Neuronal stem cell (in vitro differentiated cells): ENCODE results near the gene MRGPRF.

Experiments
- DNase-seq: peaks from one replicate; pipeline ENCODE4 v3.0.0-alpha.2; 2013; ENCODE audit warnings: low spot score
- H2AFZ ChIP-seq: one replicate; pipeline ENCODE4 v1.6.1; 2013; ENCODE audit warnings: mild to moderate bottlenecking, low read length, inconsistent platforms
- H2AK5ac ChIP-seq: 2 replicates; pipeline ENCODE4 v1.6.1; 2013; ENCODE audit warnings: low read depth, mild to moderate bottlenecking, inconsistent platforms, low read length, moderate library complexity, mixed read lengths
- H2BK120ac ChIP-seq: 2 replicates; pipeline ENCODE4 v1.6.1; 2013; ENCODE audit warnings: low read depth, mild to moderate bottlenecking, inconsistent platforms, low read length, moderate library complexity, mixed read lengths
- H2BK12ac ChIP-seq: one replicate; pipeline ENCODE4 v1.6.1; 2013; ENCODE audit warnings: low read length, inconsistent platforms
- H2BK15ac ChIP-seq: 2 replicates; pipeline ENCODE4 v1.6.1; 2013; ENCODE audit warnings: mild to moderate bottlenecking, low read length, inconsistent platforms, mixed read lengths
- H2BK5ac ChIP-seq: one replicate; pipeline ENCODE4 v1.6.1; 2013; ENCODE audit warnings: inconsistent platforms, mild to moderate bottlenecking, low read length, moderate library complexity
- H3K14ac ChIP-seq: one replicate; pipeline ENCODE4 v1.6.1; 2013; ENCODE audit warnings: low read length, inconsistent platforms
- H3K18ac ChIP-seq: 2 replicates; pipeline ENCODE4 v1.6.1; 2013; ENCODE audit warnings: low read length, inconsistent platforms
- H3K23ac ChIP-seq: 2 replicates; pipeline ENCODE4 v1.6.1; 2013; ENCODE audit warnings: low read depth, mild to moderate bottlenecking, mixed read lengths, low read length, inconsistent platforms; ENCODE audit not compliant: poor library complexity
- H3K27ac ChIP-seq: replicated peaks from 3 replicates; pipeline ENCODE4 v1.5.1; 2013; ENCODE audit warnings: low read length, inconsistent platforms
- H3K27me3 ChIP-seq, 3 experiments: 2 replicates each; pipeline ENCODE4 v1.6.1; 2013; ENCODE audit warnings: low read length in 3 of 3, mild to moderate bottlenecking in 2 of 3, inconsistent platforms in 1 of 3, low read depth in 1 of 3, mixed read lengths in 1 of 3, moderate library complexity in 1 of 3; ENCODE audit not compliant: control insufficient read depth in 3 of 3, insufficient read depth in 3 of 3
- H3K36me3 ChIP-seq, 2 donors: replicated peaks in 1 of 2; 2 replicates each; pipeline ENCODE4 v1.6.1; 2013; ENCODE audit warnings: low read length in 2 of 2; ENCODE audit not compliant: control insufficient read depth in 2 of 2, insufficient read depth in 2 of 2
- H3K4ac ChIP-seq: 2 replicates; pipeline ENCODE4 v1.6.1; 2013; ENCODE audit warnings: inconsistent platforms, mild to moderate bottlenecking, low read length, moderate library complexity
- H3K4me1 ChIP-seq, 2 donors: 1 replicate in 1 of 2; 2 replicates in 1 of 2; pipeline ENCODE4 v1.6.1; 2013; ENCODE audit warnings: low read length in 2 of 2, low read depth in 1 of 2; ENCODE audit not compliant: control insufficient read depth in 2 of 2, insufficient read depth in 1 of 2
- H3K4me2 ChIP-seq: one replicate; pipeline ENCODE4 v1.6.1; 2013; ENCODE audit warnings: mild to moderate bottlenecking, low read length, inconsistent platforms; ENCODE audit not compliant: insufficient read depth, poor library complexity, severe bottlenecking
- H3K4me3 ChIP-seq, 2 donors: 2 replicates each; pipeline ENCODE4 v1.5.1; 2013; ENCODE audit warnings: low read length in 2 of 2, mild to moderate bottlenecking in 2 of 2, inconsistent platforms in 1 of 2, moderate library complexity in 1 of 2
- H3K79me1 ChIP-seq: one replicate; pipeline ENCODE4 v1.6.1; 2013; ENCODE audit warnings: low read depth, mild to moderate bottlenecking, inconsistent platforms, low read length, moderate library complexity
- H3K9ac ChIP-seq: one replicate; pipeline ENCODE4 v1.6.1; 2013; ENCODE audit warnings: mild to moderate bottlenecking, low read depth, low read length, inconsistent platforms; ENCODE audit not compliant: poor library complexity
- H3K9me3 ChIP-seq, 2 donors: replicated peaks in 1 of 2; 2 replicates each; pipeline versions ENCODE3 to v1.6.1; 2013; ENCODE audit warnings: low read length in 2 of 2, mild to moderate bottlenecking in 2 of 2, inconsistent platforms in 1 of 2, low read depth in 1 of 2, mixed read lengths in 1 of 2, moderate library complexity in 1 of 2; ENCODE audit not compliant: control insufficient read depth in 2 of 2, insufficient read depth in 1 of 2
- H4K8ac ChIP-seq: one replicate; pipeline ENCODE4 v1.6.1; 2013; ENCODE audit warnings: low read depth, mild to moderate bottlenecking, inconsistent platforms, low read length, moderate library complexity
- H4K91ac ChIP-seq: one replicate; pipeline ENCODE4 v1.6.1; 2013; ENCODE audit warnings: low read length, low read depth, mild to moderate bottlenecking, inconsistent platforms; ENCODE audit not compliant: poor library complexity
- WGBS, 2 donors: extraction: QIAGEN DNeasy Blood & Tissue Kit; methylation state at CpG; one replicate each; pipeline ENCODE4 v1.1.7; 2013; ENCODE audit warnings: missing lambda C conversion rate in 2 of 2, mixed read lengths in 1 of 2; ENCODE audit not compliant: insufficient read length in 2 of 2, insufficient replicate concordance in 1 of 2; ENCODE audit errors: extremely low coverage in 2 of 2; 5-methylcytosine and 5-hydroxymethylcytosine counted together

The MRGPRF gene

DNA sequence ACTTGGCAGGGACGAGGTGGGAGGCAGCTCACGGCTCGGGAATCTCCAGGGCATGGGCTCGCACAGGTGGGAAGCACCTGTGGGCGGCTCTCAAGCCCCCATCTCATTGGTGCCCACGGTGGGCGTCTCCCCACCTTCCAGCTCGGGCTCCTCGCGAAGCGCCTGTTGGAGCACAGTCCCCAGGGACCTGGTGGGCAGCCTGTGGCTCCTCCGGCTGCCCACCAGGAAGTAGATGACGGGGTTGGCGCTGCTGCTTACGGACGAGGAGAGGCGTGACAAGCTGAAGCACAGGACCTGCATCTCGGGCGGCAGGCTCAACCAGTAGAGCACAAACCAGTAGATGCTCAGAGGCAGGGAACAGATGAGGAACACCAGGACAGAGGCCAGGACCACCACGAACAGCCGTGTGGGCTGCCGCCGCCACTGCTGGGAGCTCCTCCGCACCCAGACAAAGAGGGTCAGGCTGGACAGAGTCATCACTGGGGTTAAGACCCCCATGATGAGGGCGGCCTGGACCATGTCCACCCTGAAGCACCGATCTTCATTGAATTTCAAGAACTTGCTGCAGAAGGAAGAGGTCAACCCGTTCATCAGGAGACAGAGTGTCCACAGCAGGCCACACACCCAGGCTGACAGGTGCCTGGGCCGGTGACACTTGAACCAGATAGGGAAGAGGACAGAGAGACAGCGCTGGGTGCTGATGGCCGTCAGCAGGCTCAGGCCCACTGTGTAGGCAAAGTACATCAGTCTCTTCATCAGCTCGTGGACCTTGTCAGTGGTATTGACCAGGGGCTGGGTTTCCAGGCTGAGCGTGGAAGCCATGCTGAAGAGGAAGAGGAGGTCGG, 32.9 kb downstream of the MRGPRF start:
- H2AFZ ChIP-seq, result no peak overlapping the region
- WGBS, 2 donors, result no CpG with 5 or more reads among the region's 33 CpGs
- H3K18ac ChIP-seq, result peak overlapping the region; percentile 59
- no peaks in the 10 kb centered on the region for H3K4me1 ChIP-seq
- peak overlapping the region; percentile 40 for H2AK5ac ChIP-seq
- H3K9me3 ChIP-seq, result no peaks in the 10 kb centered on the region
- peaks cover 0 to 22% (median 0%) of the 10 kb centered on the region in 3 experiments for H3K27me3 ChIP-seq
- no peak overlapping the region for H2BK120ac ChIP-seq
- no peak overlapping the region for H3K4me2 ChIP-seq
- H3K14ac ChIP-seq, result peak overlapping the region; percentile 66
- no peaks in the 10 kb centered on the region for H3K36me3 ChIP-seq
- H3K23ac ChIP-seq, result peak overlapping the region; percentile 49
- no peaks in the 10 kb centered on the region for H3K79me1 ChIP-seq
- peak overlapping the region; percentile 19 for H4K91ac ChIP-seq
- no peak overlapping the region for H2BK5ac ChIP-seq
- peak overlapping the region; percentile 27 for H4K8ac ChIP-seq
- H2BK12ac ChIP-seq, result peak overlapping the region; percentile 89
- no peak overlapping the region for H3K9ac ChIP-seq
- no peak overlapping the region for H3K27ac ChIP-seq
- no peak overlapping the region for H2BK15ac ChIP-seq
- H3K4ac ChIP-seq, result no peak overlapping the region
- H3K4me3 ChIP-seq, result no peak overlapping the region
- DNase-seq, result no peak

DNA sequence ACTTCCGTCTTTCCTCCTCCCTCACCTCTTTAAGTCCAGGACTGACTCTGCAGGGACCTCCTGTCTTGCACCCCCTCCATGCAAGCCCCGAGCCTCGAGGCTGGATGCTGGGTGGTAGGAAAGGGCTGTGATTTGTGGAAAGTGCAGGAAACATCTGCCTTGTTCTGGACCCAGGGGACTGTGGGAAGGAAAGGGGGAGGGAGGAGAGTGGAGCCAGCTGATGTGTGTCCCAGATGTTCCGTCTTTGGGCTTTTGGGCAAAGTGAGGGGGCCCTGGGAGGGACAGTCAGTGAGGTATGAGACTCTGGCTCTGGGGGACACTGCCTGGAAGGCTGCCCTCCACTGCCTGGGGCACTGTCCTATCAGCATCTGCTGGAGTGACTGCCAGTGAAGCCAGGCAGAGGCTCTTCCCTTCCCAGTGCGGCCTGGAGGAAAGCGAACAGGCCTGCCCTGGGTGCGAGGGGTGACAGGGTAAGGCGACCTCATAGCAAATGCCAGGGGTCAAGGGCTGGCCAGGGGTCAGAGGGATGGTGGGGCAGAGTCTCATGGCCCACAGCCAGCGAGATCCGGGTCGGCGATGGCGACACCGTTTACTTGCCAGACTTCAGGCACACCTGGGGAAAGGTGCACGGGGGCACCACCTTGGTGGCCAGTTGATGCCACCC, 34.0 kb downstream of the MRGPRF start:
- Histone ChIP-seq H3K9me3 (no peaks in the 10 kb centered on the region), H3K4me3 (no peak overlapping the region), H3K27ac (no peak overlapping the region), H2AK5ac (peak overlapping the region; percentile 51), H3K23ac (peak overlapping the region; percentile 49), H3K14ac (no peak overlapping the region), H3K4me2 (no peak overlapping the region), H3K36me3 (no peaks in the 10 kb centered on the region), H2BK5ac (no peak overlapping the region), H3K79me1 (no peaks in the 10 kb centered on the region), H4K8ac (no peak overlapping the region), H3K9ac (no peak overlapping the region), H2AFZ (peak overlapping the region; percentile 75), H3K4me1 (no peaks in the 10 kb centered on the region), H2BK12ac (no peak overlapping the region), H4K91ac (no peak overlapping the region), H2BK15ac (no peak overlapping the region), H3K18ac (peak overlapping the region; percentile 42), H3K4ac (no peak overlapping the region), H2BK120ac (no peak overlapping the region), H3K27me3 (peaks cover 0 to 22% (median 0%) of the 10 kb centered on the region in 3 experiments)
- DNase-seq, result no peak
- WGBS, 2 donors, result no CpG with 5 or more reads among the region's 15 CpGs

DNA sequence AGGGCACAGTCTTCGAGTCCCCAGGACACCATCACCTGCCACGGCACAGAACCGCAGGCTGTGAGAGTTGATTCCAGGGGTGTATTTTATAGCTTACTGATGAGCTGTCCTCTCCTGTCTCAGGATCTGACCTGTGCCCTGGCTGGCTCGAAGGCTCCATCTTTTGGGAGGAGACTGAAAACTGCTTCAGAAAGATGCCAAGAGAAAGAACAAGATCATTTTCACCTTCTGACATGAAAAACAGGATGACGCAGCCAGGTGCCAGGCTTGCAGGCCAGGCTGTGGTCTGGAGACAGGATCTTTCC, 34.5 kb downstream of the MRGPRF start:
- Histone ChIP-seq H3K36me3 (no peaks in the 10 kb centered on the region), H3K27me3 (peaks cover 0 to 22% (median 0%) of the 10 kb centered on the region in 3 experiments), H3K9ac (no peak overlapping the region), H3K79me1 (no peaks in the 10 kb centered on the region), H2AFZ (peak overlapping the region; percentile 75), H3K4me2 (no peak overlapping the region), H3K18ac (no peak overlapping the region), H3K23ac (no peak overlapping the region), H2BK120ac (no peak overlapping the region), H3K4me1 (no peaks in the 10 kb centered on the region), H4K8ac (no peak overlapping the region), H3K14ac (no peak overlapping the region), H3K27ac (no peak overlapping the region), H2BK12ac (no peak overlapping the region), H3K4ac (no peak overlapping the region), H3K9me3 (no peaks in the 10 kb centered on the region), H2AK5ac (no peak overlapping the region), H2BK15ac (no peak overlapping the region), H3K4me3 (no peak overlapping the region), H4K91ac (no peak overlapping the region), H2BK5ac (no peak overlapping the region)
- DNase-seq, result no peak
- WGBS, 2 donors, result no CpG with 5 or more reads among the region's 5 CpGs
